Neural cell (in vitro differentiated cells): ENCODE results near the gene SERPINA1. TPM values are rescaled to one million over a fixed set of nuclear protein-coding genes. Genes with fewer than 3 reads are reported as not detected.
"Not testable (repeated sequence)": the region's sequence is repeated elsewhere in the genome, so short reads cannot be mapped to it uniquely, and the experiment has no call there.

ENCODE experiments used
- H2AFZ ChIP-seq: fragments of 200-600, 300-800 bp; sonication (generic), shearing (Covaris generic); 2 replicates; pipeline ENCODE4 v1.6.0; 2014; ENCODE audit warnings: low read depth, mild to moderate bottlenecking, antibody characterized with exemption, low read length, moderate library complexity
- H3F3A ChIP-seq: fragments of 200-600 bp; shearing (Covaris generic); 2 replicates; pipeline ENCODE4 v1.6.1; 2016; ENCODE audit warnings: mild to moderate bottlenecking, moderate library complexity, mixed read lengths, antibody characterized with exemption, low read length; ENCODE audit not compliant: insufficient read depth, poor library complexity, severe bottlenecking
- H3K27ac ChIP-seq: fragments of 200-600, 300-800 bp; sonication (generic), shearing (Covaris generic); 2 replicates; pipeline ENCODE4 v1.5.1; 2014; ENCODE audit warnings: mild to moderate bottlenecking, low read length, moderate library complexity
- H3K27me3 ChIP-seq: fragments of 300-800, 200-600 bp; sonication (generic), shearing (Covaris generic); 2 replicates; pipeline ENCODE4 v1.6.0; 2014; ENCODE audit warnings: mild to moderate bottlenecking, low read depth, low read length, moderate library complexity; ENCODE audit not compliant: insufficient read depth
- H3K36me3 ChIP-seq: fragments of 300-800, 200-600 bp; sonication (generic), shearing (Covaris generic); 2 replicates; pipeline ENCODE4 v1.5.1; 2014; ENCODE audit warnings: mild to moderate bottlenecking, antibody characterized with exemption, low read length, moderate library complexity; ENCODE audit not compliant: insufficient read depth
- H3K4me2 ChIP-seq: fragments of 300-800, 200-600 bp; sonication (generic), shearing (Covaris generic); 2 replicates; pipeline ENCODE4 v1.6.0; 2014; ENCODE audit warnings: mild to moderate bottlenecking, low read length
- H3K4me3 ChIP-seq: fragments of 300-800, 200-600 bp; sonication (generic), shearing (Covaris generic); 2 replicates; pipeline ENCODE4 v1.5.1; 2014; ENCODE audit warnings: mild to moderate bottlenecking, low read length, moderate library complexity
- H3K79me2 ChIP-seq: fragments of 200-600 bp; shearing (Covaris generic); replicated peaks from 2 replicates; pipeline ENCODE4 v1.6.0; 2014; ENCODE audit warnings: mild to moderate bottlenecking, low read length, moderate library complexity; ENCODE audit not compliant: insufficient read depth
- H3K9ac ChIP-seq: fragments of 300-800, 200-600 bp; sonication (generic), shearing (Covaris generic); 2 replicates; pipeline ENCODE4 v1.6.1; 2016; ENCODE audit warnings: mild to moderate bottlenecking, low read length, mixed read lengths
- H3K9me2 ChIP-seq: fragments of 200-600 bp; shearing (Covaris generic); 2 replicates; pipeline ENCODE4 v1.6.1; 2016; ENCODE audit warnings: mild to moderate bottlenecking, low read length, mixed read lengths; ENCODE audit not compliant: insufficient read depth
- H3K9me3 ChIP-seq: fragments of 200-600, 300-800 bp; sonication (generic), shearing (Covaris generic); 2 replicates; pipeline ENCODE4 v1.6.1; 2016; ENCODE audit warnings: mild to moderate bottlenecking, mixed run types, low read length, moderate library complexity, mixed read lengths
- H4K20me1 ChIP-seq: fragments of 200-600 bp; shearing (Covaris generic); 2 replicates; pipeline ENCODE4 v1.6.1; 2016; ENCODE audit warnings: mild to moderate bottlenecking, mixed run types; ENCODE audit not compliant: insufficient read depth
- EP300 ChIP-seq: fragments of 450-650 bp; conservative IDR thresholded peaks from 2 replicates; pipeline ENCODE4 v1.6.1; 2014; ENCODE audit warnings: antibody characterized with exemption, mild to moderate bottlenecking, moderate library complexity; ENCODE audit not compliant: poor library complexity, severe bottlenecking
- EZH2 ChIP-seq: fragments of 200-600, 300-800 bp; shearing (Covaris generic), sonication (generic); IDR thresholded peaks from 2 replicates; pipeline ENCODE4 v1.6.1; 2014; ENCODE audit warnings: antibody characterized with exemption, low read length, borderline replicate concordance, mild to moderate bottlenecking; ENCODE audit not compliant: insufficient read depth, poor library complexity, severe bottlenecking
- MXI1 ChIP-seq: fragments of 450-650 bp; conservative IDR thresholded peaks from 2 replicates; pipeline ENCODE4 v1.6.1; 2014; ENCODE audit warnings: antibody characterized with exemption, mild to moderate bottlenecking; ENCODE audit not compliant: poor library complexity, severe bottlenecking
- POLR2AphosphoS5 ChIP-seq: IDR thresholded peaks from 2 replicates; pipeline ENCODE4 v1.6.1; 2012
- RAD21 ChIP-seq: fragments of 450-650 bp; conservative IDR thresholded peaks from 2 replicates; pipeline ENCODE4 v1.6.1; 2014; ENCODE audit warnings: antibody characterized with exemption, mild to moderate bottlenecking, moderate library complexity
- SMC3 ChIP-seq: fragments of 450-650 bp; conservative IDR thresholded peaks from 2 replicates; pipeline ENCODE4 v1.6.1; 2014; ENCODE audit warnings: antibody characterized with exemption, mild to moderate bottlenecking, moderate library complexity; ENCODE audit not compliant: poor library complexity
- TAF1 ChIP-seq: IDR thresholded peaks from 2 replicates; pipeline ENCODE4 v1.6.1; 2012; ENCODE audit warnings: low read depth
- polyA plus RNA-seq: library from polyadenylated mRNA; depleted of rRNA; stranded (reverse); fragments of >200 nt; gene quantifications from 2 replicates; pipeline ENCODE4 v1.2.3, GENCODE V29; 2014
- TF ChIP-seq, protein P1 (sequence below): fragments of 450-650 bp; IDR thresholded peaks from 2 replicates; pipeline ENCODE4 v1.5.1; 2014; ENCODE audit warnings: antibody characterized with exemption, mild to moderate bottlenecking, moderate library complexity; ENCODE audit not compliant: poor library complexity, severe bottlenecking
- TF ChIP-seq, protein P2 (sequence below): IDR thresholded peaks from 2 replicates; pipeline ENCODE4 v1.6.1; 2012; ENCODE audit warnings: borderline replicate concordance

Gene SERPINA1
- polyA plus RNA-seq, 1 donor from 2014 or later = not detected

DNA sequence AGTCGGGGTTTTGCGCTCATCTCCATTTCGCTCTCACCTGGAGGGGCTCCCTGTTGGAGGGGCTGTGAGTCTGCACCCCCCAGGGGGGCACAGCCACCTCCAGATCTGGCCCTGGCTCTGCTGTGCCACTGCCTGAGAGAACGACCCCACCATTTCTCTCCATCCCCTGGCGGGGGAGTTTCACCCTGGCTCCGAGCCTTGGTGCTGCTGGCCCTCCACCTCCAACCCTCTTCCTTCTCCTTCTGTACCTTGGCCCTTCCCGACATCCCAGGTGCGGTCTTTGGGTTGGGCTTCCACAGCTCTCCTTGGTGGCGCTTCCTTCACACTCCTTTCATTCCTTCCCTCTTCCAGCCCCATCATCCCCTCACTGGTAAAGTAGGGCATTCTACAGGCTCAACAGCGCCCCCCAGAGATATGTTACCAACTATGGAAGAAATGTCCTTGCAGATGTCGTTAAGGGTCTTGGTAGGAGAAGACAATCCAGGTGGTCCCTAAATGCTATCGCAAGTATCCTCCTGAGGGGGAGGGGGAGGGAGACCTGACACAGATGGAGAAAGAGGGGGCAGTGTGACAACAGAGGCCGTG lies 16.3 kb downstream of the SERPINA1 start:
- Histone ChIP-seq H3K27me3 (no peaks in the 10 kb centered on the region), H4K20me1 (no peaks in the 10 kb centered on the region), H3K9me3 (no peaks in the 10 kb centered on the region), H3K4me2 (no peak overlapping the region), H2AFZ (no peak overlapping the region), H3K9me2 (no peaks in the 10 kb centered on the region), H3K4me3 (no peak overlapping the region), H3K79me2 (no peaks in the 10 kb centered on the region), H3K36me3 (no peaks in the 10 kb centered on the region), H3K27ac (no peak overlapping the region), H3K9ac (no peak overlapping the region), H3F3A (no peaks in the 10 kb centered on the region)
- TF ChIP-seq, protein P1, sequence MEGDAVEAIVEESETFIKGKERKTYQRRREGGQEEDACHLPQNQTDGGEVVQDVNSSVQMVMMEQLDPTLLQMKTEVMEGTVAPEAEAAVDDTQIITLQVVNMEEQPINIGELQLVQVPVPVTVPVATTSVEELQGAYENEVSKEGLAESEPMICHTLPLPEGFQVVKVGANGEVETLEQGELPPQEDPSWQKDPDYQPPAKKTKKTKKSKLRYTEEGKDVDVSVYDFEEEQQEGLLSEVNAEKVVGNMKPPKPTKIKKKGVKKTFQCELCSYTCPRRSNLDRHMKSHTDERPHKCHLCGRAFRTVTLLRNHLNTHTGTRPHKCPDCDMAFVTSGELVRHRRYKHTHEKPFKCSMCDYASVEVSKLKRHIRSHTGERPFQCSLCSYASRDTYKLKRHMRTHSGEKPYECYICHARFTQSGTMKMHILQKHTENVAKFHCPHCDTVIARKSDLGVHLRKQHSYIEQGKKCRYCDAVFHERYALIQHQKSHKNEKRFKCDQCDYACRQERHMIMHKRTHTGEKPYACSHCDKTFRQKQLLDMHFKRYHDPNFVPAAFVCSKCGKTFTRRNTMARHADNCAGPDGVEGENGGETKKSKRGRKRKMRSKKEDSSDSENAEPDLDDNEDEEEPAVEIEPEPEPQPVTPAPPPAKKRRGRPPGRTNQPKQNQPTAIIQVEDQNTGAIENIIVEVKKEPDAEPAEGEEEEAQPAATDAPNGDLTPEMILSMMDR = no peak
- no peak for TF ChIP-seq RAD21
- no peak for TF ChIP-seq EP300
- no peak for TF ChIP-seq EZH2
- no peak for TF ChIP-seq POLR2AphosphoS5
- no peak for TF ChIP-seq SMC3
- TF ChIP-seq TAF1 = no peak
- TF ChIP-seq, protein P2, sequence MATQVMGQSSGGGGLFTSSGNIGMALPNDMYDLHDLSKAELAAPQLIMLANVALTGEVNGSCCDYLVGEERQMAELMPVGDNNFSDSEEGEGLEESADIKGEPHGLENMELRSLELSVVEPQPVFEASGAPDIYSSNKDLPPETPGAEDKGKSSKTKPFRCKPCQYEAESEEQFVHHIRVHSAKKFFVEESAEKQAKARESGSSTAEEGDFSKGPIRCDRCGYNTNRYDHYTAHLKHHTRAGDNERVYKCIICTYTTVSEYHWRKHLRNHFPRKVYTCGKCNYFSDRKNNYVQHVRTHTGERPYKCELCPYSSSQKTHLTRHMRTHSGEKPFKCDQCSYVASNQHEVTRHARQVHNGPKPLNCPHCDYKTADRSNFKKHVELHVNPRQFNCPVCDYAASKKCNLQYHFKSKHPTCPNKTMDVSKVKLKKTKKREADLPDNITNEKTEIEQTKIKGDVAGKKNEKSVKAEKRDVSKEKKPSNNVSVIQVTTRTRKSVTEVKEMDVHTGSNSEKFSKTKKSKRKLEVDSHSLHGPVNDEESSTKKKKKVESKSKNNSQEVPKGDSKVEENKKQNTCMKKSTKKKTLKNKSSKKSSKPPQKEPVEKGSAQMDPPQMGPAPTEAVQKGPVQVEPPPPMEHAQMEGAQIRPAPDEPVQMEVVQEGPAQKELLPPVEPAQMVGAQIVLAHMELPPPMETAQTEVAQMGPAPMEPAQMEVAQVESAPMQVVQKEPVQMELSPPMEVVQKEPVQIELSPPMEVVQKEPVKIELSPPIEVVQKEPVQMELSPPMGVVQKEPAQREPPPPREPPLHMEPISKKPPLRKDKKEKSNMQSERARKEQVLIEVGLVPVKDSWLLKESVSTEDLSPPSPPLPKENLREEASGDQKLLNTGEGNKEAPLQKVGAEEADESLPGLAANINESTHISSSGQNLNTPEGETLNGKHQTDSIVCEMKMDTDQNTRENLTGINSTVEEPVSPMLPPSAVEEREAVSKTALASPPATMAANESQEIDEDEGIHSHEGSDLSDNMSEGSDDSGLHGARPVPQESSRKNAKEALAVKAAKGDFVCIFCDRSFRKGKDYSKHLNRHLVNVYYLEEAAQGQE = no peak
- TF ChIP-seq MXI1 = no peak

DNA sequence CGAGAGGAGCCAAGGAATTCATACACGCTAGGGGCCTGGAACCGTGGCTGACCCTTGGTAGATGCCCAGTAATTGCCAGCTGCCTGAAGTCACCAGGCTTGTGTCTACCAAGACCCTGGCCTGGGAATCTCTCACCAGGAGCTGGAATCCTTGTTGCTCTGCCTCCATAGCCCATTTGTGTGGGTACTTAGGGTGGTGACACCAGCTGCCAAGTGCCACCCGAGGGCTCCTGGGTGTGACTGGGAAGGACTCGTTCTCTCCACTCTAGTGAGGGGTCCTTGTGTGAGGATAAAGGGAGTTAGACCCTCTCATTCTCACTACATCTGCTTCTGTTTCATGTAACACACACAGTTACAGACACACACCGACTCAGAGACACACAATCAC lies 17.9 kb downstream of the SERPINA1 start:
- Histone ChIP-seq H3K36me3 (no peaks in the 10 kb centered on the region), H3K27me3 (no peaks in the 10 kb centered on the region), H3K9me2 (no peaks in the 10 kb centered on the region), H3F3A (no peaks in the 10 kb centered on the region), H3K79me2 (no peaks in the 10 kb centered on the region), H3K9me3 (no peaks in the 10 kb centered on the region), H3K4me3 (no peak overlapping the region), H4K20me1 (no peaks in the 10 kb centered on the region), H3K9ac (no peak overlapping the region), H2AFZ (no peak overlapping the region), H3K4me2 (no peak overlapping the region), H3K27ac (no peak overlapping the region)
- TF ChIP-seq RAD21 (no peak), EZH2 (no peak), TAF1 (no peak), EP300 (no peak)
- TF ChIP-seq, protein P1 = no peak
- TF ChIP-seq, protein P2 = no peak

DNA sequence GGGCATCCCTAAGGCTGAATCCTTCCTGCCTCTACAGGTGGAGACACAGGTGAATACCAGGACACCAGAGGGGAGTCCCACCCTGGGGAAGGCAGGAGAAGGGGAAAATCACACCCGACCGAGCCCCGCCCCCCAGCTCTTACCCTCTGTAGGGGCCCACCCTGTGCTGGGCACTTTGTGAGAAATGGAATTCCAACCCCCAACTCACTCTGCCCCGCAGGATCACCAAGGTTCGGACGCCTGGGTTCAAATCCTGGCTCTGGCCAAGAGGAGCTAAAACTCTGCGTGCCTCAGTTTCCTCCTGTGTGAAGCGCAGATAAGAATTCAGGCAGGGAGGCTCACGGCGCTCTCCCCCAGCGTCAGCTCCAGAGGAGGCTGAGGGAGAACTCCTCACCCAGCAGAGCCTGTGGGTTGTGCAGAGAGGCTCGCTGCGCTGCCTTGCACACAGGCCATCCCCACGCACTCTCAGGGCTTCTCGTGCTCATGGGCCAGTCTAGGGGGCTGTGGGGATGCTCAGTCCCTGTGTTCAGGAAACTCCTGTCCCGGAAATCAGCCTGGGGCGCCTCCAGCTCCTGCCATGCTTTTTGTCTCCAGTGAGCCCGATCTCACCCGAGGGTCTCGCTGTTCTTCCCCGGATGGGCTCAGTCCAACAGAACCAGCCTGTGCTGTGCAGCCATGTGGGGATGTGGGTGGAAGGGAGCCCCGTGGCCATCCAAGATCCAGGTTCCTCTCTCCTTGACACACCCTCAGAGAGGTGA lies 18.5 kb downstream of the SERPINA1 start:
- H3K4me2 ChIP-seq, H3K9ac ChIP-seq, H3K4me3 ChIP-seq, H2AFZ ChIP-seq, H4K20me1 ChIP-seq, H3K27ac ChIP-seq, H3K9me3 ChIP-seq, H3K79me2 ChIP-seq, H3K9me2 ChIP-seq, H3K36me3 ChIP-seq, H3F3A ChIP-seq, H3K27me3 ChIP-seq: not testable (repeated sequence)
